HepG2 (cell line): ENCODE data around the gene NDST1. TPM values are rescaled to one million over a fixed set of nuclear protein-coding genes. Genes with fewer than 3 reads are reported as not detected.

ENCODE experiments used
- E2F5 ChIP-seq: sonication (generic); formaldehyde crosslinking; conservative IDR thresholded peaks from 2 replicates; pipeline ENCODE4 v1.4.0; 2020; ENCODE audit warnings: missing genetic modification reagents
- FOXO1 ChIP-seq: sonication (generic); formaldehyde crosslinking; IDR thresholded peaks from 2 replicates; pipeline ENCODE4 v1.4.0; 2020; ENCODE audit warnings: missing genetic modification reagents
- HNRNPH1 ChIP-seq: fragments of 200-400 bp; formaldehyde crosslinking; optimal IDR thresholded peaks from 2 replicates; pipeline ENCODE3; 2017; ENCODE audit warnings: mild to moderate bottlenecking, low read depth, low read length
- KAT7 ChIP-seq: IDR thresholded peaks from 2 replicates; pipeline ENCODE4 v1.6.1; 2018; ENCODE audit warnings: borderline replicate concordance, missing compliant biosample characterization
- RNF219 ChIP-seq: sonication (generic); formaldehyde crosslinking; IDR thresholded peaks from 2 replicates; pipeline ENCODE4 v1.5.0; 2020; ENCODE audit warnings: mild to moderate bottlenecking, missing genetic modification reagents
- SETDB1 ChIP-seq: sonication (generic); formaldehyde crosslinking; IDR thresholded peaks from 2 replicates; pipeline ENCODE4 v1.5.1; 2020; ENCODE audit warnings: missing genetic modification reagents, mild to moderate bottlenecking, borderline replicate concordance
- TRIM24 ChIP-seq: sonication (generic); formaldehyde crosslinking; IDR thresholded peaks from 2 replicates; pipeline ENCODE4 v1.8.0; 2022; ENCODE audit warnings: mild to moderate bottlenecking, missing genetic modification reagents
- U2AF1 ChIP-seq: fragments of 200-400 bp; formaldehyde crosslinking; optimal IDR thresholded peaks from 2 replicates; pipeline ENCODE3; 2017; ENCODE audit warnings: mild to moderate bottlenecking, low read depth, low read length
- ZNF275 ChIP-seq: sonication (generic); formaldehyde crosslinking; IDR thresholded peaks from 2 replicates; pipeline ENCODE4 v1.8.0; 2022; ENCODE audit warnings: missing genetic modification reagents, mild to moderate bottlenecking, inconsistent platforms, borderline replicate concordance
- ZNF33A ChIP-seq: sonication (generic); formaldehyde crosslinking; IDR thresholded peaks from 2 replicates; pipeline ENCODE4 v1.5.1; 2020; ENCODE audit warnings: missing genetic modification reagents, mild to moderate bottlenecking, moderate library complexity, borderline replicate concordance
- ZNF350 ChIP-seq: sonication (generic); formaldehyde crosslinking; IDR thresholded peaks from 2 replicates; pipeline ENCODE4 v1.4.0; 2020; ENCODE audit warnings: mild to moderate bottlenecking, low read depth, missing genetic modification reagents, borderline replicate concordance
- ZNF362 ChIP-seq: sonication (generic); formaldehyde crosslinking; IDR thresholded peaks from 2 replicates; pipeline ENCODE4 v1.4.0; 2020; ENCODE audit warnings: missing genetic modification reagents, mild to moderate bottlenecking, borderline replicate concordance
- ZNF430 ChIP-seq: sonication (generic); formaldehyde crosslinking; IDR thresholded peaks from 2 replicates; pipeline ENCODE4 v1.9.0; 2021; ENCODE audit warnings: mild to moderate bottlenecking, missing genetic modification reagents
- polyA plus RNA-seq, 8 experiments: library from polyadenylated mRNA; depleted of rRNA in 3 of 8; stranded (reverse) in 7 of 8; unstranded in 1 of 8; fragments of >200 nt; fragmentation: Illumina TruSeq in 4 of 8; extraction: Trizol in 4 of 8; gene quantifications; 2 replicates each; pipeline versions ENCODE4 v1.2.1 to v1.2.3, GENCODE V29; 2011 to 2016; ENCODE audit warnings: low read depth in 4 of 8, missing spikeins in 1 of 8, mixed read lengths in 1 of 8; ENCODE audit not compliant: insufficient read depth in 1 of 8
- total RNA-seq, 5 experiments: library from RNA; depleted of rRNA; stranded (reverse); fragments of >200 nt; fragmentation: Illumina TruSeq; extraction: Trizol; gene quantifications; 2 replicates each; pipeline ENCODE4 v1.2.3, GENCODE V29; 2016; ENCODE audit warnings: low read depth in 1 of 5
- TF ChIP-seq, protein P1 (sequence below): sonication (generic); formaldehyde crosslinking; IDR thresholded peaks from 2 replicates; pipeline ENCODE4 v1.5.1; 2020; ENCODE audit warnings: mild to moderate bottlenecking, missing genetic modification reagents, moderate library complexity
- TF ChIP-seq, protein P2 (sequence below): sonication (generic); formaldehyde crosslinking; IDR thresholded peaks from 2 replicates; pipeline ENCODE4 v1.9.0; 2021; ENCODE audit warnings: missing genetic modification reagents, mild to moderate bottlenecking, borderline replicate concordance
- TF ChIP-seq, protein P3 (sequence below): sonication (generic); formaldehyde crosslinking; IDR thresholded peaks from 2 replicates; pipeline ENCODE4 v1.8.1; 2022; ENCODE audit warnings: mild to moderate bottlenecking, missing genetic modification reagents

Gene NDST1
- total and polyA plus RNA-seq, 2 of the 13 experiments (the other 11 are each of a cell fraction or from before 2014, with no cell fraction given): 23.8 to 26.2 TPM

- TF ChIP-seq, protein P1, sequence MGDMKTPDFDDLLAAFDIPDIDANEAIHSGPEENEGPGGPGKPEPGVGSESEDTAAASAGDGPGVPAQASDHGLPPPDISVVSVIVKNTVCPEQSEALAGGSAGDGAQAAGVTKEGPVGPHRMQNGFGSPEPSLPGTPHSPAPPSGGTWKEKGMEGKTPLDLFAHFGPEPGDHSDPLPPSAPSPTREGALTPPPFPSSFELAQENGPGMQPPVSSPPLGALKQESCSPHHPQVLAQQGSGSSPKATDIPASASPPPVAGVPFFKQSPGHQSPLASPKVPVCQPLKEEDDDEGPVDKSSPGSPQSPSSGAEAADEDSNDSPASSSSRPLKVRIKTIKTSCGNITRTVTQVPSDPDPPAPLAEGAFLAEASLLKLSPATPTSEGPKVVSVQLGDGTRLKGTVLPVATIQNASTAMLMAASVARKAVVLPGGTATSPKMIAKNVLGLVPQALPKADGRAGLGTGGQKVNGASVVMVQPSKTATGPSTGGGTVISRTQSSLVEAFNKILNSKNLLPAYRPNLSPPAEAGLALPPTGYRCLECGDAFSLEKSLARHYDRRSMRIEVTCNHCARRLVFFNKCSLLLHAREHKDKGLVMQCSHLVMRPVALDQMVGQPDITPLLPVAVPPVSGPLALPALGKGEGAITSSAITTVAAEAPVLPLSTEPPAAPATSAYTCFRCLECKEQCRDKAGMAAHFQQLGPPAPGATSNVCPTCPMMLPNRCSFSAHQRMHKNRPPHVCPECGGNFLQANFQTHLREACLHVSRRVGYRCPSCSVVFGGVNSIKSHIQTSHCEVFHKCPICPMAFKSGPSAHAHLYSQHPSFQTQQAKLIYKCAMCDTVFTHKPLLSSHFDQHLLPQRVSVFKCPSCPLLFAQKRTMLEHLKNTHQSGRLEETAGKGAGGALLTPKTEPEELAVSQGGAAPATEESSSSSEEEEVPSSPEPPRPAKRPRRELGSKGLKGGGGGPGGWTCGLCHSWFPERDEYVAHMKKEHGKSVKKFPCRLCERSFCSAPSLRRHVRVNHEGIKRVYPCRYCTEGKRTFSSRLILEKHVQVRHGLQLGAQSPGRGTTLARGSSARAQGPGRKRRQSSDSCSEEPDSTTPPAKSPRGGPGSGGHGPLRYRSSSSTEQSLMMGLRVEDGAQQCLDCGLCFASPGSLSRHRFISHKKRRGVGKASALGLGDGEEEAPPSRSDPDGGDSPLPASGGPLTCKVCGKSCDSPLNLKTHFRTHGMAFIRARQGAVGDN (CRISPR knock-in tag): no peak
- TF ChIP-seq ZNF430 (no peak), FOXO1 (no peak), ZNF275 (CRISPR knock-in tag) (no peak), TRIM24 (no peak), U2AF1 (peak; percentile 17), RNF219 (CRISPR knock-in tag) (no peak), ZNF350 (CRISPR knock-in tag) (peak; percentile 19; the same call in 1 of the 2 replicates), HNRNPH1 (no peak), ZNF362 (no peak), KAT7 (CRISPR knock-in tag) (no peak), ZNF33A (CRISPR knock-in tag) (no peak), SETDB1 (CRISPR knock-in tag) (no peak), E2F5 (no peak)
- TF ChIP-seq, protein P2, sequence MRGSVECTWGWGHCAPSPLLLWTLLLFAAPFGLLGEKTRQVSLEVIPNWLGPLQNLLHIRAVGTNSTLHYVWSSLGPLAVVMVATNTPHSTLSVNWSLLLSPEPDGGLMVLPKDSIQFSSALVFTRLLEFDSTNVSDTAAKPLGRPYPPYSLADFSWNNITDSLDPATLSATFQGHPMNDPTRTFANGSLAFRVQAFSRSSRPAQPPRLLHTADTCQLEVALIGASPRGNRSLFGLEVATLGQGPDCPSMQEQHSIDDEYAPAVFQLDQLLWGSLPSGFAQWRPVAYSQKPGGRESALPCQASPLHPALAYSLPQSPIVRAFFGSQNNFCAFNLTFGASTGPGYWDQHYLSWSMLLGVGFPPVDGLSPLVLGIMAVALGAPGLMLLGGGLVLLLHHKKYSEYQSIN (CRISPR knock-in tag): no peak
- TF ChIP-seq, protein P3, sequence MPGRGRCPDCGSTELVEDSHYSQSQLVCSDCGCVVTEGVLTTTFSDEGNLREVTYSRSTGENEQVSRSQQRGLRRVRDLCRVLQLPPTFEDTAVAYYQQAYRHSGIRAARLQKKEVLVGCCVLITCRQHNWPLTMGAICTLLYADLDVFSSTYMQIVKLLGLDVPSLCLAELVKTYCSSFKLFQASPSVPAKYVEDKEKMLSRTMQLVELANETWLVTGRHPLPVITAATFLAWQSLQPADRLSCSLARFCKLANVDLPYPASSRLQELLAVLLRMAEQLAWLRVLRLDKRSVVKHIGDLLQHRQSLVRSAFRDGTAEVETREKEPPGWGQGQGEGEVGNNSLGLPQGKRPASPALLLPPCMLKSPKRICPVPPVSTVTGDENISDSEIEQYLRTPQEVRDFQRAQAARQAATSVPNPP (CRISPR knock-in tag): no peak
Measured at GRCh38 chr5:150484964-150485692, 22.8 kb upstream of the NDST1 start (continued).
